Stimulated activated CD4-positive, alpha-beta T cell treated with anti-CD3 and anti-CD28 coated beads, Interleukin-12 subunit alpha, Interleukin-12 subunit beta, amount 100 ng/mL, for 4 hours (primary cell): ENCODE data around the gene NTMT1.

Experiments
- DNase-seq: peaks from one replicate; pipeline ENCODE4 v3.0.0-alpha.2; 2020

The NTMT1 gene

DNA sequence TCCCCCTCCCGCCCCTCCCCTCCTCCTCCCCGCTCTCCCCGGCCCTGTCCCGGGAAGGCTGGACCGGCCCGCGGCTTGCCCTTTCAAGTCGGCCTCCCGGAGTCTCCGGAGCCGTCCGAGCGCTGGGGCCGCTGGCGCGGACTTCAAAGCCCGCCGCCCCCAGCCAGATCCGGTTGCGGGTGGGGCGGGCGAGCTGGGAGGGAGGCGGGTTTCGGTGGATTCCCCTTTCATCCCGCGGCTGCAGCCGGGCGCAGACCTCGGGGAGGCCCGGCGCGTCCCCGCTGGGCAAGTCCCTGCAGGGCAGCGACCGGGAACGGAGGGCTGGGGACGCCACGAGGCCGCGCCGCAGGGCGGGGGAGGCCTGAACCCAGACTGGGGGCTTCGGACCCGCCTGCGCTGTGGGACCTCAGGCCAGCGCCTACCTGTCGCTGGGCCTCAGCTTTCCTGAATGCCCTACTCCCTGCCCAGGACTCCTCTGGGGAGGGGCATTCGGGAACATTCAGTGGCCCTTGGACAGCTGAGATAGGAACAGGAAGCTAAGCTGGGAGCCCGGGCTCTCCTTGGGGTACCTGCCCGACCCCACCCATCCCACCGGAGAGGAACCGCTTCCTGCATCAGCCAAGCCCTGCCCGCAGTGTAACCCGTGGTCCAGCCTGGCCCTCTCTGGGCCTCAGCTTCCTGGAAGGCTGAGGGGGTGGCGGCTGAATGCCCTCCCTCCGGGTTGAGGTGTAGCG is 28.4 kb upstream of the NTMT1 start:
- DNase-seq = no peak

DNA sequence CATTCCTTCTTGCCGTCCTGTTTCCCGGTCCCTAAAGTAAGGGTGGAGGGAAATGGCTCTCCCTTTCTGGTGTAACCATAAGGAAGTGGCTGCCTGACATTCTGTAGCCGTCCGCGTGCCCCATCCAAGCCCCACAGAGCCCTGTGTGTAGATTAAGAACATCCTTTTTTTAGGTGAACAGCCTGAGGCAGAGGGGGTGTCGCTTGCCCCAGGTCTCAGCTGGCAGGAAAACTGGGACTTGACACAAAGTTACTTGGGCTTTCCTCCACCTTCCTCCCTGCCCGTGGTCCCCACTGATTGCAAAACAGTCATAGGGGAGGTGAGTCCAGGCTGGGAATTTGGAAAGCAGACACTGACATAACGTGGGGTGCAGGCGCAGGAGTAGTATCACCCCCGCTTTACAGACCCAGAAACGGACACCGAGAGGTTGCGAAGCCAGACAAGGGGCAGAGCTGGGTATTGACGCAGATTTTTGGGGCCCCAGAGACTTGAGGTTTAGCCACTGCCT is 27.8 kb upstream of the NTMT1 start:
- no peak for DNase-seq

DNA sequence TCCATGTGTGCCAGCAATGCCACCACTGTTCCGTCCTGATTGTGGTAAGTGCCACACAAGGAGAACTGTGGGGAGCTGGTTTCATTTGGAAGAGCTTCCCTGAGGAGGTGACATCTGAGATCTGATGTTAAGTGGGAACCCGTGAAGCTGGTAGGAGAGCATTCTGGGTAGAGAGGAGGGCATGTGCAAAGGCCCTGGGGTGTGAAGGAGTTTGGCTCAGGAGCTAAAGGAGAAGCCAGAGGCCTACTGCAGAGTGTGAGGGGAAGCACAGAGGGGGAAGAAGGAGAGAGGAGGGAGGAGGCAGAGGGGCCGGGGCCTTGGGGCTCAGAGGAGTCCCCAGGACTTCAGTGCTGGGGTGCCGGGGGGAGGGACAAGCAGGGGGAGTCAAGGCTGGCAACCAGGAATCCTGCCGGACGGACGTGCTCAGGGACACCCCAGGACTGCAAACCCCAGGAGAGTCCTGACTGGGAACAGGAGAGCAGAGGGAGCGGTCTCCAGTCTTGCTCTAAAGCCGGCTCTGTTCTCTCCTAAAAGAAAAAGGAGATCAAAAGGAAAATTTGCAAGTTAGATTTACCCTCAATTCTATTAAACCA is 24.8 kb upstream of the NTMT1 start:
- DNase-seq = no peak

DNA sequence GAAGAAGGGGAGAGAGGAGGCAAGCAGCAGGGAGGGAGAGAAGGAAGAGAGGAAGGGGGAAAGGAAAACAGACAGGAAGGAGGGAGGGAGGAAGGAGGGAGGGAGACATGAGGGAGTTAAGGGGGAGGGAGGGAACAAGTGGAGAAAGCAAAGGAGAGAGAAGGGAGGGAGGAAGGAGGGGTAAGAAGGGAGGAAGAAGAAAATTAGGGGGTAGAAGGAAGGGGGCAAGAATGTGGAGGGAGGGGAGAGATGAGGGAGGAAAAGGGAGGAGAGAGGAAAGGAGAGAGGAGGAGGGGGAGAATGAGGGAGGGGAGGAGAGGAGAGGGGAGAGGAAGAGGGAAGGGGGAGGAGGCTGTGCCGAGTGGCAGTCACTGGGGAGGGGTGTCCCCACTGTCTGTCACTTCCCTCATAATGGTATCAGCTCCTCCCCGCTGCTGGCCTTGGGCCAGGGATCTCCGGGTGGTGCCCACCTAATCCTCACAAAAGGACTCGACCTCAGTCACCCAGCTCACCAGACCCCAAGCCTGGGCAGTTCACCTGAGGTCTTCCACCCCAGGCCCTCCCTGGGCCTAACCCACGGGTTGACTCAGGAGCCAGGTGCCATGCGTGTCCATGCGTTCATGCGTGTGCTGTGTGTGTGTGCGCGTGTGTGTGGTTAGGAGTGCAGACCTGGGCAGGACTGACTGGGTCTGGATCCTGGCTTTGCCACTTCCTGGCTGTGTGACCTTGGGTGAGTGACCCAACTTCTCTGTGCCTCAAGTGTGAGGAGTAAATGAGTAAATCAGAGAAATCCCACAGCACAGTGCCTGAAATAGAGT is 23.2 kb upstream of the NTMT1 start:
- DNase-seq = no peak

DNA sequence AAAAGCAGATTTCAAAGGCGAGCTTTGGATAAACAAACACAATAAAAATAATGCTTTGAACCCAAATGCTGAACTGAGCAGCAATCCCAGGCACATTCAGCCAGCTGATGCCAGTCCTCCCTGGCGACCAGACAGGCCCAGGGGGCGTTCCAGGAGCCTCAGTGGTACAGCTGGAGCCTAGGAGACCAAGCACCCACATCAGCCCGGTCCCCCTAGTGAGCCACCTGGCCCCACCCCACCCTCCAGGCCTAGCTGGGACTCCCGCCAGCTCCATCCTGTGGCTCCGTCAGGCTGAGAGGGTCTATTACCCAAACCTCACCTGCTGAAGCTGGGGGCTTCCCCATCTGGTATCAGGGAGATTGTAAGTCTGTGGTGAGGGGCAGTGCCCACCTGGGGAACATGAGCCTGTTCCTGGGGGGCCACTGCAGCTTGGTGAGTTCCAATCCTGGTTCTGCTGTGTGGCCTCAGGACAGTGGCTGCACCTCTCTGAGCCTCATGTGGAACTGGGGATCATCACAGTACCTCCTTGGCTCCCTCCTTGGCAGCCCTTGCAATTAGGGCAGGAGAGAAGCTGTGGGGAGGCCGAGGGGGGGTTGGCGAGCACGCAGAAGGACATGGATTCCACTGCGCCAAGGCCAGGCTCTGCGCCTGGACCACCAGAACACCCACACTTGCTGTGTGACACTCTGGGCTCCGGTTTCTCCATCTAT is 21.8 kb upstream of the NTMT1 start:
- no peak for DNase-seq

DNA sequence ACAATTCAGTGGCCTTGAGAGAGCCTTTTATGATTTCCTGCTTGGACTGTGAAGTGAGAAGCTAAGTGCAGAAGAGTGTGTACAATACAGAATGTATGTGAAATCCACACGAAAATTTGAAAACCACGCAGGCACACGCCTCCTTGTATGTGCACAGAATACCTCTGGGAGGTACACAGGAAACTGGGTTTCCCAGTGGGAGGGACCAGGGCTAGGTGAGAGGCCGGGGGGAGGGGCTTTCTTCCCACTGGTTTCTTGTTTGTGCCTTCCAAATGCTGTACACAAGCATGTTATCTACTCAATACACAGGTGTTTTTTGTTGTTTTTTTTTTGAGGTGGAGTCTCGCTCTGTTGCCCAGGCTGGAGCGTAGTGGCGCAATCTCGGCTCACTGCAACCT is 21.2 kb upstream of the NTMT1 start:
- DNase-seq = no peak

DNA sequence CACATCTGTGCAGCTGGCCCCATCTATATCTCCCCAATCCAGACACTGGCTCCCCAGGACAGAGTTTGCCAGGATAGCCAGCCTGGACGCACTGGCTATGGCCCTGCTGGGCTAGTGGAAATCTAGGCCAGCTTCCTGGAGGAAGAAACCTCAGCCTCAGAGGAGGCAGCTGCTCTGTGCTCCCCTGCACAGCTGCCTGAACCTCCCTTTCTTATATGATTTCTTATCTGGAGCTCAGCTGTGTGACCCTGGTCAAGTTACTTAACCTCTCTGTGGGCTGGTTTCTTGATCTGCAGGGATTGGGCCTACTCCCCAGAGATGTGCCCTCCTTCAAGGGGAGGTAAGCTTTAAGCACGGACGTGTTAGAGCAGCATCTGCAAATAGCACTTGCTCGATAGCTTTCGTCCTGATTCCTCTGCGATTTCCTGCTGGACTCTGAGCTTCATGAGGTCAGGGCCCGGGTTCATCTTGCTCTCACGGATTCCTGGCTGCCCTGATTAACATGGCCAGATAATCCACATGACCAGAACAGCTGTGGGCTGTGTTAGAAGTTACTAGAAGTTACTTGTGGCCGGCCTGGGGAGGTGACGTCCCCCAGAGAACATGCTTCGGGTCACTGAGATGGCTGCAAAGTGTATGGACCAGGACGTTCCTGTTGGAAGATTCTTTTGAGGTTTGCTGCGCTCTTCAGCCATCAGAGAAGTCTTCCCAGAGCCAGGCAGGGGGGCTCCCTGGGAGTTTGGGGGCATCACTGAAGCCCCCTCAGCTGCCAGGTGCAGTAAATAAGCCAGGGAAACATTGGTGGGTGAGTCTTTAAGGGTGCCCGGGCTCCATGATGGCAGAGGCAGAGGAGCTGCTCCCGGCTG is 19.6 kb upstream of the NTMT1 start:
- no peak for DNase-seq

DNA sequence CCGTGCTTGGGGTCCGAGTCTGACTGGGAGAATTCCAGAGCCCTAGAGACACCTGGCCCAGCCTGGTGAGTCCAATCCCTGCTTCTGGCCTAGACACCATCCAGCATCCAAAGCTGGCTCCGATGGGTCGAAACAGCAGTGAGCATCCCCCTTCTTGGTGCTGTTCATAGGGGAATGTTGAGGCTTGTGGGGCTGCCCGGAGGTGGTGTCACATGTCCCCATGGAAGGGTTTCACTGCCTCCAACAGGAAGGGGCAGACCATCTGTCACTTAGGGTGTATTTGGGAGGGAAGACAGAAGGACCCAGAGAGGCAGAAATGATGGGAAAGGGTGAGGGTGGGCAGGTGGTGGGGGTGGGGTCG is 19.0 kb upstream of the NTMT1 start:
- no peak for DNase-seq

DNA sequence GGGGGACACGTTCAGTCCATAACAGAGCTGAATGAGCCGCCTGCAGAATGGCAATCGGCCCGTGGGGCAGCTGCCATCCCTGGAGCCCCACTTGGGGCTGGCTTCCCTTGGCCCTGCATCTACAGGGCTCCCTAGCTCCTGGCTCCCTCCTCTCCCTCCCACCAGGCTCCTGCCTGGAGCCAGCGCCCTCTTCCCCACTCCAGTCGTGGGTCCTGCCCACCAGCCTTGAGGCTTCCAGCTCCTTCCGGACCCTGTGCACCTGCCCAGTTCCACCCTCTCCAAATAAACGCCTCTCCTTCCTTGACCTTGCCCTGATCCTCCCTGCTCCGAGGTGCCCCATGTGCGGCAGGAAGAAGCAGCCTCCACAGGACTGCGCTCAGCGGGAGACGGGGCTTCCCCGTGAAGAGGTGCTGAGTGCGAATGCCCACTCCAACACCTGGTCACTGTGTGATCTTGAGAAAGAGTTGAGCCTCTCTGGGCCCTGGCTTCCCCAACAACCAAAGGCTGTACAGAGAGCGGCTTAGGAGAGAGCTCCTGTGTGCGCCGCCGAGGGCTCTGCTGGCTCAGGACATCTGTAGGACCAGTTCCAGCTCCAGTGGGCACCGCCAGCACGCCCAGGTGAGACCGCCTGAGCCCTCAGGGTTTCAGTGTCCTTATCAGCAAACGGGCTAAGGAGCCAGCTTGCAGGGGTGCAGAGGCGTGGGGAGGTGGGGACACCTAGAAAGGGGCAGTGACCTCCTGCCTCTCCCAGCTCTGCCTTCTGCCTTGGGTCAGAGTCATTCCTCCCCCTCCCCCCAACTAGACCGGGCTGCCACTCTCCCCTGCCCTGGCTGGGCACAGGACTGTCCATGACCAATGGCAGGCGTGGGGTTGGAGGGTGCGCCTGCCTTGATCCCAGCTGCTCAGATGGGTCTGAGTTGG is 17.1 kb upstream of the NTMT1 start:
- DNase-seq = no peak

DNA sequence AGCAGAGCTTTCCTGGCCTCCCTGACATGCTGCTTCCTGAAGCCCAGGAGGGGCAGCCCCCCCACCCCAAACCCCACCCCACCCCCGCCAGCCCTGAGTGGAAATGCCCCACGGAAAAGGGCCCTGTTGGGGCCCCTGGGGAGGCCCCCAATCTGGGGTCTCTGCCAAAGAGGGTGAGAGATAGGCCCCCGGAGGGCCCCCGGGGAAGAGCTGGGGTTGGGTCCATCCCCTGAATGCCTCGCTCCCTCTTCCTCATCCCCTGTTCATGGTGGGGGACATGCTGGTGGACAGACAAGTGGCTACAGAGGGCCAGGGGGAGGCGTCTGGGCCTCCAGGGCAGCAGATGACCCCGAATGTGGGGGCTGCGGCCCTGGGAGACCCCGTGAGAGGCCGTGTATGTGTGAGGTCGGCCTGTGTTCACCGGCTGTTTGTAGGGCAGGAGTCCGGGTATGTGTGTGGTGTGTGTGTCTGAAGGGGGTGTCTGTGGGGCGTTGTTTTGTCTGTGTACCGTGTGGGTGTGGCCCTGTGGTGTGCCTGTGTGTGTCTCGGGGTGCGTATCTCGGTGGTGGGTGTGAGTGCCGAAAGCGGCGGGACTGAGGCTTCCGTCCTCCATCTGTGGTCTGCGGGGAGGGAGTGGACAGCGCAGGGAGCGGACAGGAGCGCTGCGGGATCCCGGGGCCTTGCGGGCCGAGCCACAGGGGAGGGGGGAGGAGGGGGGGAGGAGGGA is 16.3 kb upstream of the NTMT1 start:
- DNase-seq = no peak

DNA sequence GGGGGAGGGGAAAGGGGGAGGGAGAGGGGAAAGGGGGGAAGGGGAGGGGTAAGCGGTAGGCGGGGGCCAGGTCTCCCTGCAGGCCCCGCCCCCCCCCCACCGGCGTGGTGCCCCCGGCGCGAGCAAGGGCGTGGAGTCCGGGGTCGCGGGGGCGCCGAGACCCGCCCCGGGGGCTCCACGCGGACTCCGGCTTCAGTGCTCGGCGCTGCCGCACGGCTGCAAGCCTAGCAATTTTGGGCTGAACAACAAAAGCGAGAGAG is 15.8 kb upstream of the NTMT1 start:
- DNase-seq = no peak

DNA sequence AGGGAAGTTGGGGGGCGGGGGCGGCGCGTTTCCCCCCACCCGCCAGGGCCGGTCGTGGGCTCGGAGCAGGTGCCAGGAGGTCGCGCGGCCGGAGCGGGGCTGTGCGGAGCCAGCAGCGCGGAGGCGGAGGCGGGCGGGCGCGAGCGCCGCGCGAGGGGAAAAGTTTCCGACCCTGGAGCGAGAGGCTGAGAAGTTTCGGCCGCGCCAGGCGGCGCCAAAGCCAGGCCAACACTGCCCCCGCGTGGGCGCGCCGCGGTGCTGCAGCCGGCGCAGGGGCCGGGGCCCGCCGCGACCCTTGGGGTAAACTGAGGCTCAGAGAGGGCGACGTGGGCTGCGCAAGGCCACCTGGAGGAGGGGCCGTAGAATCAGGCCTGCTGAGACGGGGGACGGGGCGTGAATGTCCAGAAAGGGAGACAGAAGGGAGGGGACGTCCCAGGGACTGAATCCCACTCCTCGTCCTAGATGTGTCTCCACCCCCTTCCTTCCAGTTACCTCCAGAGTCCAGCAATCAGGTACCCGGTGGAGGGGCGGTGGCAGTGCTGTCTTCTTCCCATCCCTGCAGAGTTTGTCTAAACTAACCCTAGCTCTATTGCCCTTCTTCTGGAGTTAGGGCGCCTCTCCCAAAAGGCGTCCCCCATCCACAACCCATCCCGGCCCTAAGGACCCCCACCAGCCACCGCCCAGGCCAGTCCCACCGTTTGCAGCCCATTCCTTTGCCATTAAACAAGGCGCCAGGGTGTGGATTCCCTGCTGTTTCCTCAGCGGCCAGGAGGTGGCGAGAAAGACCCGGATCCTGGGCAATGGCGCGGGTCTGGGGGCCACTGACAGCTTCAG is 15.3 kb upstream of the NTMT1 start:
- peak; percentile 70 for DNase-seq

DNA sequence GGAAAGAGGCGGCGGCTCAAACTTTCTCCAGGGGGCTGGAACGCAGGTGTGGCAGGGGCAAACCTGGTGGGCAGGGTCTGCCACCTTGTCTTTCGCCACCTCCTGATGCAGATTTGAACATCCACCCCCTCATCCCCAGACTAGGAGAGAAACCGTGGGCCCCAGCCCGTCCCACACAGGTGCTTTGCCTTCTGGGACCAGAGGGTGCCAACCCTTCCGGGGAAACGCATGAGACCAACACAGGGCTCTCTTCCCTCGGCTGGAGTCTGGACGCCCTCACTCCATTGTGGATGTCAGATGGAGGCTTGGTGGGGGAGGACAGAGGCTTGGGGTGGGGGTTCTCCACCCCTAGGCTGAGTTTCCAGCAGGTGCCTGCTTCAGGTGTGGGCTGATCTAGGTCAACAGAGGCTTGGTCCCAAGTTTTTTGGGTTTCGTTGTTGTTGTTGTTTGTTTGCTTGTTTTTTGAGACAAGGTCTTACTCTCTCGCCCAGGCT is 14.6 kb upstream of the NTMT1 start:
- no peak for DNase-seq

DNA sequence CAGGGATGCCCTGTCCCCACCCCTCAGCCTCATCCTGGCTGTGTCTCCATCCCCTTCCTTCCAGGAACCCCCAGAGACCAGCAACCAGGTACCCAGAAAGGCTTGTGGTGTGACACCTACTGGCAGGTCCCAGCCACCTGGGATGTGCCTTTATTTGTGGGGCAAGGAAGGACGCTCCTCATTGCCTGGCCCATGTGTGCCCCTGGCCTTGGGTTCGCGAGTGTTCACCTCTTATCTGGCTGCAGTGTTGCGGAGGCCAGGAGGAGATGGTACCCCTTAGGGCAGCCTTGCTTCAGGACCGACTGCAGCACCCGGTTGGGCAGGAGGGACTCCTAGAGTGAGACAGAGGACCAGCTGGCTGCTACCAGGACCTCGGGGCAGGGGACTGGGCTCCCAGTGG is 13.8 kb upstream of the NTMT1 start:
- DNase-seq = no peak

DNA sequence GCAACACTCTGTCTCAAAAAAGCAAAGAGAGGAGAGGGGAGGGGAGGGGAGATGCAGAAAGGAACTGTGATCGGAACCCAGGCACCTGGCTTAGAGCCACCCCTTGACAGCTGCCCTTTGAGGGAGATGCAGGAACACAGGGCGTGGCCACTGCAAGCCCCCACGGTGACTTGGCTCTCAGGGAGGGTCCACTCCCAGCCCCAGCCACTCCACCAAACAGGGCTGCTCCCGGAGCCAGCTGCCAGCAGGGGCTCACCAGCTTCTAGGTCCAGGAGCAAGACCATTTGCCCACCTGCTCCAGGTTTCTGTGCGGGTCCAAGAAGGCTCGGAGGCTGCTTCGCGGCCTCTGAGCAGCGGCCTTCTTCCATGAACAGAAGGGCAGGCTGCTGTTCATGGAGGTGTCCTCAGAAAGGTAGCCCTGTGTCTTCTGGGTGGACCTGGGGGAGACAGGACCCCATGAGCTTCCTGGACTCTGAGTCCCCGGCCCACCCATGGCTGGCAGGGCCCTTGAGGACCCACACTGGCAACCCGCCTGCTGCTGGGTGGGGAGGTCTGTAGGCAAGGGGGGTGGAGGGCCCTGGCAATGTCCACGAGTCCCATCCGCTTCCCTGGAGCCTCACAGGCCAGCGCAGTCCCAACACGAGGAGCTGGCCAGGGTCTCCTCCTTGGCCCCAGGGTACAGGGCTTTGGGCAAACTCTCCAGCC is 13.0 kb upstream of the NTMT1 start:
- DNase-seq = no peak

DNA sequence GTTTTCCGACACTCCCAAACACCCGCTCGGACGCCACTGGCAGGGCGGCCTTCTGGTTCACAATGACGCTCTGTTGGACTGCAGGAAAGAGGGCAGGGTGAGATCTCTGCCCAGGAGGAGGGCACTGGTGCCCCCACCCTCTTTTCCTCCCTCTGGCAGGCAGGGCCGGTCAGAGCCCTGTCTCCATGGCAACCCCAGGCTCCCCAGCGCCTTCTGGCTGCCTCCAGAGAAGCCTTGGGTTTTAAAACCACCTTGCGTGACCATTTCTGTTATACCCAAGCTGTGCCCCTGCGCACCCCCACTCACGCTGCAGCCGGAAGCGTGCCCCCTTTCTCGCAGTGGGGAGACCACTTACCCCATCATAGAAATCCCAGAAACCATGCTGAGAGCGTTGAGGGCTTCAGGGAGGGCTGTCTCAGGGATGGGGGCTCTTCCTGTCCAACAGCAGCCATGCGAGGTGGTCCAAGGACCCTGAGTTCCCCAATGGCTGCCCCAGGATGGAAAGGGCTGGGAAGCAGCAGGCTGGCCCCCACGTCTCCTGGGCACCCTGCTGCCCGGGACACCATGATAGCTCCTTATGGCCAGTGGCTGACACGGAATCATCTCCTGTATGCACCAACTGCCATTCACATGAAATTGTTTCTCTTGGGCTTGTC is 12.3 kb upstream of the NTMT1 start:
- no peak for DNase-seq

DNA sequence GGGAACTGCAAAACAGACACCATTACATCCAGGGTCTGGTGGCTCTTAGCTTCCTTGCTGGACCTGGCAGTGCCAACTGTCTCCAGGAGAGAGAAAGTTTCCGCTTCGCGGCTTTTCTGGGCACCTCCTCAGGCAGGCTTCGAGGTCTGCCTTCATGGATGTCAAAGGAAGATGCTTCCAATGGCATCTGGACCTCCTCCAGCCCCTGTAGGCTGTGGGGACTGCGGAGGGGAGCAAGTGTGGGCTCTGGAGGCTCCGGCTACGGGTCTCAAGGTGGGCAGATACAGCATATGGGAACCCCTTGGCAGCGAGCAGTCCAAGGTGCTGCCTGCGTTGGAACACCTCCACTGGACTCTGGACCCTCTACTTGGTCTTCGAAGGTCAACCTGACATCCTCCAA is 11.0 kb upstream of the NTMT1 start:
- DNase-seq = no peak
